DND-41 (cell line): ENCODE data around the gene DPYD.

Experiments used
- EZH2 ChIP-seq: IDR thresholded peaks from 3 replicates; pipeline ENCODE4 v1.6.1; 2012; ENCODE audit warnings: borderline replicate concordance, low read depth, mild to moderate bottlenecking, moderate library complexity, low read length, inconsistent platforms; ENCODE audit not compliant: severe bottlenecking
- TF ChIP-seq, protein P1 (sequence below): IDR thresholded peaks from 2 replicates; pipeline ENCODE4 v1.5.1; 2012; ENCODE audit warnings: borderline replicate concordance, low read length, moderate library complexity, mild to moderate bottlenecking; ENCODE audit not compliant: poor library complexity, severe bottlenecking; ENCODE audit errors: extremely low read depth

GRCh38 chr1:97812076-97812475 lies 108.8 kb downstream of the DPYD start:
- TF ChIP-seq, protein P1, sequence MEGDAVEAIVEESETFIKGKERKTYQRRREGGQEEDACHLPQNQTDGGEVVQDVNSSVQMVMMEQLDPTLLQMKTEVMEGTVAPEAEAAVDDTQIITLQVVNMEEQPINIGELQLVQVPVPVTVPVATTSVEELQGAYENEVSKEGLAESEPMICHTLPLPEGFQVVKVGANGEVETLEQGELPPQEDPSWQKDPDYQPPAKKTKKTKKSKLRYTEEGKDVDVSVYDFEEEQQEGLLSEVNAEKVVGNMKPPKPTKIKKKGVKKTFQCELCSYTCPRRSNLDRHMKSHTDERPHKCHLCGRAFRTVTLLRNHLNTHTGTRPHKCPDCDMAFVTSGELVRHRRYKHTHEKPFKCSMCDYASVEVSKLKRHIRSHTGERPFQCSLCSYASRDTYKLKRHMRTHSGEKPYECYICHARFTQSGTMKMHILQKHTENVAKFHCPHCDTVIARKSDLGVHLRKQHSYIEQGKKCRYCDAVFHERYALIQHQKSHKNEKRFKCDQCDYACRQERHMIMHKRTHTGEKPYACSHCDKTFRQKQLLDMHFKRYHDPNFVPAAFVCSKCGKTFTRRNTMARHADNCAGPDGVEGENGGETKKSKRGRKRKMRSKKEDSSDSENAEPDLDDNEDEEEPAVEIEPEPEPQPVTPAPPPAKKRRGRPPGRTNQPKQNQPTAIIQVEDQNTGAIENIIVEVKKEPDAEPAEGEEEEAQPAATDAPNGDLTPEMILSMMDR = no peak
- TF ChIP-seq EZH2 = no peak
